Mucosa of rectum (tissue), 2 donors: Measurements from ENCODE around the gene NPIPA1.
A peak's percentile ranks its signal among the peaks of the same experiment; 100 is the strongest.
"Not testable (repeated sequence)": the region's sequence is repeated elsewhere in the genome, so short reads cannot be mapped to it uniquely, and the experiment has no call there.

Experiments used
- H3K27ac ChIP-seq, 2 donors: one replicate each; pipeline ENCODE4 v1.7.0; 2013; ENCODE audit warnings: inconsistent platforms in 2 of 2, low read depth in 2 of 2, low read length in 2 of 2
- H3K27me3 ChIP-seq, 2 donors: one replicate each; pipeline ENCODE4 v1.7.0; 2013; ENCODE audit warnings: low read length in 2 of 2; ENCODE audit not compliant: control insufficient read depth in 2 of 2, insufficient read depth in 2 of 2
- H3K36me3 ChIP-seq, 2 donors: one replicate each; pipeline ENCODE4 v1.7.0; 2013; ENCODE audit warnings: low read length in 2 of 2; ENCODE audit not compliant: control insufficient read depth in 2 of 2, insufficient read depth in 2 of 2
- H3K4me1 ChIP-seq, 2 donors: one replicate each; pipeline ENCODE4 v1.7.0; 2013; ENCODE audit warnings: low read length in 2 of 2, mild to moderate bottlenecking in 1 of 2; ENCODE audit not compliant: control insufficient read depth in 2 of 2, insufficient read depth in 2 of 2
- H3K4me3 ChIP-seq, 2 donors: one replicate each; pipeline ENCODE4 v1.7.0; 2013; ENCODE audit warnings: low read length in 2 of 2
- H3K9ac ChIP-seq, 2 donors: one replicate each; pipeline ENCODE4 v1.7.0; 2013; ENCODE audit warnings: low read length in 2 of 2, low read depth in 1 of 2, mild to moderate bottlenecking in 1 of 2
- H3K9me3 ChIP-seq, 2 donors: one replicate each; pipeline ENCODE4 v1.7.0; 2013; ENCODE audit warnings: low read length in 2 of 2; ENCODE audit not compliant: control insufficient read depth in 2 of 2
- donor health status: healthy.
- donor health status: Normal muscosa, but diverticular disease.

Gene NPIPA1

GRCh38 chr16:14999845-15000244 lies 62.6 kb downstream of the NPIPA1 start:
- H3K36me3 ChIP-seq, result peaks cover 11 to 18% of the 10 kb centered on the region in 2 donors
- not testable (repeated sequence) for H3K9ac ChIP-seq, H3K27me3 ChIP-seq, H3K4me3 ChIP-seq, H3K9me3 ChIP-seq, H3K4me1 ChIP-seq
- H3K27ac ChIP-seq, result peak overlapping the region; percentile 67 to 76
